H9 (cell line): ENCODE results near the gene CCNY. TPM values are rescaled to one million over a fixed set of nuclear protein-coding genes. Genes with fewer than 3 reads are reported as not detected.

ENCODE experiments used
- DNase-seq: peaks from one replicate; pipeline ENCODE4 v3.0.0-alpha.2; 2017
- H2AFZ ChIP-seq: one replicate; pipeline ENCODE4 v1.6.1; 2013; ENCODE audit warnings: mild to moderate bottlenecking, low read length, control low read depth, moderate library complexity
- H2AK5ac ChIP-seq: 2 replicates; pipeline ENCODE4 v1.6.1; 2013; ENCODE audit warnings: low read length, control low read depth, mixed read lengths; ENCODE audit not compliant: insufficient read length
- H2BK120ac ChIP-seq: one replicate; pipeline ENCODE4 v1.6.1; 2013; ENCODE audit warnings: low read depth, mild to moderate bottlenecking, low read length, control low read depth, inconsistent platforms; ENCODE audit not compliant: poor library complexity, severe bottlenecking
- H2BK12ac ChIP-seq: 2 replicates; pipeline ENCODE4 v1.6.1; 2013; ENCODE audit warnings: low read length, control low read depth, mixed read lengths, low read depth; ENCODE audit not compliant: insufficient read length
- H2BK15ac ChIP-seq: 2 replicates; pipeline ENCODE4 v1.6.1; 2013; ENCODE audit warnings: low read depth, low read length, control low read depth
- H2BK20ac ChIP-seq: one replicate; pipeline ENCODE4 v1.6.1; 2013; ENCODE audit warnings: low read depth, mild to moderate bottlenecking, low read length, control low read depth, inconsistent platforms; ENCODE audit not compliant: poor library complexity, severe bottlenecking
- H2BK5ac ChIP-seq: 2 replicates; pipeline ENCODE4 v1.6.1; 2013; ENCODE audit warnings: low read length, control low read depth, mixed read lengths; ENCODE audit not compliant: insufficient read length
- H3K14ac ChIP-seq: 2 replicates; pipeline ENCODE4 v1.6.1; 2013; ENCODE audit warnings: low read length, control low read depth; ENCODE audit not compliant: insufficient read depth
- H3K18ac ChIP-seq: 2 replicates; pipeline ENCODE4 v1.6.1; 2013; ENCODE audit warnings: low read depth, mild to moderate bottlenecking, mixed read lengths, low read length, control low read depth; ENCODE audit not compliant: insufficient read length
- H3K23ac ChIP-seq: 2 replicates; pipeline ENCODE4 v1.6.1; 2013; ENCODE audit warnings: low read length, control low read depth, mixed read lengths, low read depth; ENCODE audit not compliant: insufficient read length
- H3K23me2 ChIP-seq: 2 replicates; pipeline ENCODE4 v1.6.1; 2013; ENCODE audit warnings: low read depth, mild to moderate bottlenecking, mixed read lengths, low read length, control low read depth; ENCODE audit not compliant: insufficient read length, poor library complexity, severe bottlenecking
- H3K27ac ChIP-seq: 2 replicates; pipeline ENCODE4 v1.5.1; 2013; ENCODE audit warnings: low read length, control low read depth, mixed read lengths, low read depth; ENCODE audit not compliant: insufficient read length
- H3K27me3 ChIP-seq: 2 replicates; pipeline ENCODE4 v1.6.1; 2013; ENCODE audit warnings: low read length, control low read depth, inconsistent platforms; ENCODE audit not compliant: insufficient read depth
- H3K4ac ChIP-seq: 2 replicates; pipeline ENCODE4 v1.6.1; 2013; ENCODE audit warnings: low read depth, mild to moderate bottlenecking, control low read depth, inconsistent platforms, low read length, moderate library complexity
- H3K4me1 ChIP-seq: 2 replicates; pipeline ENCODE4 v1.6.1; 2013; ENCODE audit warnings: low read length, control low read depth, inconsistent platforms; ENCODE audit not compliant: insufficient read depth
- H3K4me2 ChIP-seq: 2 replicates; pipeline ENCODE4 v1.6.1; 2013; ENCODE audit warnings: low read length, control low read depth, mixed read lengths; ENCODE audit not compliant: insufficient read length, insufficient read depth
- H3K56ac ChIP-seq: 2 replicates; pipeline ENCODE4 v1.6.1; 2013; ENCODE audit warnings: low read depth, mild to moderate bottlenecking, mixed read lengths, low read length, control low read depth; ENCODE audit not compliant: insufficient read length
- H3K79me1 ChIP-seq: 2 replicates; pipeline ENCODE4 v1.6.1; 2013; ENCODE audit warnings: low read depth, mild to moderate bottlenecking, moderate library complexity, low read length, control low read depth, inconsistent platforms; ENCODE audit not compliant: insufficient read depth, poor library complexity, severe bottlenecking
- H3K79me2 ChIP-seq: 2 replicates; pipeline ENCODE4 v1.6.1; 2013; ENCODE audit warnings: low read length, control low read depth, inconsistent platforms; ENCODE audit not compliant: insufficient read depth
- H3K9ac ChIP-seq: 2 replicates; pipeline ENCODE4 v1.6.1; 2013; ENCODE audit warnings: low read length, control low read depth, mixed read lengths; ENCODE audit not compliant: insufficient read length; ENCODE audit errors: extremely low read depth
- H3K9me3 ChIP-seq: one replicate; pipeline ENCODE4 v1.6.1; 2013; ENCODE audit warnings: low read depth, low read length, inconsistent platforms; ENCODE audit not compliant: control insufficient read depth
- H3T11ph ChIP-seq: one replicate; pipeline ENCODE4 v1.6.1; 2013; ENCODE audit warnings: mild to moderate bottlenecking, low read length, control low read depth, inconsistent platforms
- H4K20me1 ChIP-seq: one replicate; pipeline ENCODE4 v1.6.1; 2013; ENCODE audit not compliant: control insufficient read depth, insufficient read length, insufficient read depth
- H4K5ac ChIP-seq: 2 replicates; pipeline ENCODE4 v1.6.1; 2013; ENCODE audit warnings: low read depth, mild to moderate bottlenecking, mixed read lengths, low read length, control low read depth; ENCODE audit not compliant: insufficient read length
- H4K8ac ChIP-seq: replicated peaks from 2 replicates; pipeline ENCODE4 v1.6.1; 2013; ENCODE audit warnings: low read length, control low read depth, mixed read lengths, low read depth; ENCODE audit not compliant: insufficient read length
- H4K91ac ChIP-seq: 2 replicates; pipeline ENCODE4 v1.6.1; 2013; ENCODE audit warnings: low read depth, mild to moderate bottlenecking, moderate library complexity, mixed read lengths, low read length, control low read depth; ENCODE audit not compliant: insufficient read length
- H3K27ac Mint-ChIP-seq, 3 experiments: 2 replicates in 2 of 3; 3 replicates in 1 of 3; pipeline ENCODE4 v1.8.0; 2020 to 2021; ENCODE audit warnings: mixed read lengths in 3 of 3, mild to moderate bottlenecking in 1 of 3, moderate library complexity in 1 of 3
- H3K27me3 Mint-ChIP-seq: 2 replicates; pipeline ENCODE4 v1.8.0; 2021; ENCODE audit warnings: low read depth, mild to moderate bottlenecking, moderate library complexity, mixed read lengths
- H3K36me3 Mint-ChIP-seq, 3 experiments: 2 replicates in 2 of 3; 3 replicates in 1 of 3; pipeline ENCODE4 v1.8.0; 2020 to 2021; ENCODE audit warnings: low read depth in 3 of 3, mixed read lengths in 3 of 3; ENCODE audit not compliant: insufficient read depth in 1 of 3
- H3K4me1 Mint-ChIP-seq, 2 experiments: 2 replicates each; pipeline ENCODE4 v1.8.0; 2020; ENCODE audit warnings: mixed read lengths in 2 of 2
- H3K4me3 Mint-ChIP-seq, 2 experiments: 2 replicates in 1 of 2; 3 replicates in 1 of 2; pipeline ENCODE4 v1.8.0; 2020 to 2021; ENCODE audit warnings: mild to moderate bottlenecking in 2 of 2, mixed read lengths in 2 of 2, moderate library complexity in 1 of 2
- H3K9me3 Mint-ChIP-seq, 2 experiments: 2 replicates in 1 of 2; 3 replicates in 1 of 2; pipeline ENCODE4 v1.8.0; 2020; ENCODE audit warnings: mild to moderate bottlenecking in 2 of 2, mixed read lengths in 2 of 2, moderate library complexity in 1 of 2
- WGBS: extraction: QIAGEN DNeasy Blood & Tissue Kit; methylation state at CpG from one replicate; pipeline ENCODE4 v1.1.7; 2013; ENCODE audit warnings: missing lambda C conversion rate, low lambda C conversion rate, mixed read lengths; ENCODE audit not compliant: insufficient read length; ENCODE audit errors: extremely low coverage; 5-methylcytosine and 5-hydroxymethylcytosine counted together
- total RNA-seq: library from RNA; stranded (reverse); gene quantifications from 2 replicates; pipeline ENCODE4 v1.2.1, GENCODE V29; 2021
- TF ChIP-seq, protein P1 (sequence below): fragments of 200-600 bp; sonication (generic); conservative IDR thresholded peaks from 3 replicates; pipeline ENCODE4 v1.8.0; 2021; ENCODE audit warnings: antibody characterized with exemption, mild to moderate bottlenecking

Gene CCNY
- total RNA-seq, 1 experiment from 2014 or later = 62.1 TPM

GRCh38 chr10:35611750-35612149 lies 275.4 kb downstream of the CCNY start:
- peak; percentile 50 for DNase-seq
- WGBS = no CpG with 5 or more reads among the region's 6 CpGs
- peaks cover 14 to 15% of the 10 kb centered on the region in 2 experiments for H3K9me3 Mint-ChIP-seq

More at GRCh38 chr10:35611750-35612149, 275.4 kb downstream of the CCNY start:
- H4K91ac ChIP-seq = no peak overlapping the region
- H2AK5ac ChIP-seq = no peak overlapping the region
- no peak overlapping the region for H3K23ac ChIP-seq
- H3T11ph ChIP-seq = no peak overlapping the region
- H3K27ac Mint-ChIP-seq = no peak overlapping the region
- H3K4me1 Mint-ChIP-seq = peaks cover 3 to 5% of the 10 kb centered on the region in 2 experiments; a peak in 3 of 4 replicates
- H4K8ac ChIP-seq = no peak overlapping the region
- H2BK5ac ChIP-seq = no peak overlapping the region
- no peak overlapping the region for H3K27ac ChIP-seq
- H2AFZ ChIP-seq = no peak overlapping the region
- H4K5ac ChIP-seq = no peak overlapping the region
- no peaks in the 10 kb centered on the region for H3K4me1 ChIP-seq
- TF ChIP-seq, protein P1, sequence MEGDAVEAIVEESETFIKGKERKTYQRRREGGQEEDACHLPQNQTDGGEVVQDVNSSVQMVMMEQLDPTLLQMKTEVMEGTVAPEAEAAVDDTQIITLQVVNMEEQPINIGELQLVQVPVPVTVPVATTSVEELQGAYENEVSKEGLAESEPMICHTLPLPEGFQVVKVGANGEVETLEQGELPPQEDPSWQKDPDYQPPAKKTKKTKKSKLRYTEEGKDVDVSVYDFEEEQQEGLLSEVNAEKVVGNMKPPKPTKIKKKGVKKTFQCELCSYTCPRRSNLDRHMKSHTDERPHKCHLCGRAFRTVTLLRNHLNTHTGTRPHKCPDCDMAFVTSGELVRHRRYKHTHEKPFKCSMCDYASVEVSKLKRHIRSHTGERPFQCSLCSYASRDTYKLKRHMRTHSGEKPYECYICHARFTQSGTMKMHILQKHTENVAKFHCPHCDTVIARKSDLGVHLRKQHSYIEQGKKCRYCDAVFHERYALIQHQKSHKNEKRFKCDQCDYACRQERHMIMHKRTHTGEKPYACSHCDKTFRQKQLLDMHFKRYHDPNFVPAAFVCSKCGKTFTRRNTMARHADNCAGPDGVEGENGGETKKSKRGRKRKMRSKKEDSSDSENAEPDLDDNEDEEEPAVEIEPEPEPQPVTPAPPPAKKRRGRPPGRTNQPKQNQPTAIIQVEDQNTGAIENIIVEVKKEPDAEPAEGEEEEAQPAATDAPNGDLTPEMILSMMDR = peak; percentile 59
- no peak overlapping the region for H2BK120ac ChIP-seq
- no peaks in the 10 kb centered on the region for H3K79me1 ChIP-seq
- no peak overlapping the region for H3K4me2 ChIP-seq
- H3K9ac ChIP-seq = no peak overlapping the region
- no peak overlapping the region for H3K18ac ChIP-seq
- no peak overlapping the region for H3K4ac ChIP-seq
- no peak overlapping the region for H2BK15ac ChIP-seq
- no peak overlapping the region for H2BK12ac ChIP-seq
- H3K9me3 ChIP-seq = no peaks in the 10 kb centered on the region
- H4K20me1 ChIP-seq = no peaks in the 10 kb centered on the region
- no peak overlapping the region for H2BK20ac ChIP-seq
- H3K14ac ChIP-seq = no peak overlapping the region
- no peaks in the 10 kb centered on the region; the same call in 1 of the 2 replicates for H3K27me3 Mint-ChIP-seq
- H3K36me3 Mint-ChIP-seq = peaks cover 7 to 11% (median 11%) of the 10 kb centered on the region in 3 experiments
- H3K23me2 ChIP-seq = no peaks in the 10 kb centered on the region
- H3K56ac ChIP-seq = no peak overlapping the region
- no peaks in the 10 kb centered on the region for H3K79me2 ChIP-seq
- no peaks in the 10 kb centered on the region; the same call in 1 of the 2 replicates for H3K27me3 ChIP-seq
- no peak overlapping the region for H3K4me3 Mint-ChIP-seq
